ENCODE data around the gene LRPAP1.

DNA sequence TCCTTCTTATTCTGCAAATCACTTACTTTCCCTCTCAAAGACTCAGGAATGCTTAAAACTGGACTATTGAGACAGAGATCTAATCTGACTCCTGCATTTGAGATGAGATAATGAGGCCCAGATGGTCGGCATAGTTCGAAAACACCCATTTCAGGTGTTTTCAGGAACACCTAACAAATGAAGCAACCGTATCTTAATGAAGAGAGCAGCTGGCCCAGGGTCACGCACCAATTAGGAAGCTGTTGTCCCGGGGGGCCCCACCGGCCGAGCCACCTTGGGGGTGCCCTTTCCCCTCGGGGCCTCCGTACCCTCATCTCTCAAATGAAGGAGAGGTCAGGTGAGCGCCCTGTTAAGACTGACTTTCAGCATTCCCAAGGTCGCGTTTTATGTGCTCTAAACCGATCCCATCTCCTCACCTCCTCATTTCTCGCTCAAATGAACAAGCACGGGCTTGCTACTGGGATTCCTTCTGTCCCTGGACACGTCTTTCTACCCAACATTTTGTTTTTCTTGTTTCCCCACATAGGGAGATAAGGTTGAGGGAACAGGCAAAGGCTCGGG lies 824 bp downstream of the LRPAP1 start:
- TF ChIP-seq, protein P1, sequence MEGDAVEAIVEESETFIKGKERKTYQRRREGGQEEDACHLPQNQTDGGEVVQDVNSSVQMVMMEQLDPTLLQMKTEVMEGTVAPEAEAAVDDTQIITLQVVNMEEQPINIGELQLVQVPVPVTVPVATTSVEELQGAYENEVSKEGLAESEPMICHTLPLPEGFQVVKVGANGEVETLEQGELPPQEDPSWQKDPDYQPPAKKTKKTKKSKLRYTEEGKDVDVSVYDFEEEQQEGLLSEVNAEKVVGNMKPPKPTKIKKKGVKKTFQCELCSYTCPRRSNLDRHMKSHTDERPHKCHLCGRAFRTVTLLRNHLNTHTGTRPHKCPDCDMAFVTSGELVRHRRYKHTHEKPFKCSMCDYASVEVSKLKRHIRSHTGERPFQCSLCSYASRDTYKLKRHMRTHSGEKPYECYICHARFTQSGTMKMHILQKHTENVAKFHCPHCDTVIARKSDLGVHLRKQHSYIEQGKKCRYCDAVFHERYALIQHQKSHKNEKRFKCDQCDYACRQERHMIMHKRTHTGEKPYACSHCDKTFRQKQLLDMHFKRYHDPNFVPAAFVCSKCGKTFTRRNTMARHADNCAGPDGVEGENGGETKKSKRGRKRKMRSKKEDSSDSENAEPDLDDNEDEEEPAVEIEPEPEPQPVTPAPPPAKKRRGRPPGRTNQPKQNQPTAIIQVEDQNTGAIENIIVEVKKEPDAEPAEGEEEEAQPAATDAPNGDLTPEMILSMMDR (IDR thresholded peaks at IDR 0.05): no peak
- no peak for TF ChIP-seq POLR2A (IDR thresholded peaks at IDR 0.05)

Measured in body of pancreas (tissue), 4 donors.